ENCODE results near the gene TMED8.
A peak's percentile ranks its signal among the peaks of the same experiment; 100 is the strongest.

Gene TMED8

DNA sequence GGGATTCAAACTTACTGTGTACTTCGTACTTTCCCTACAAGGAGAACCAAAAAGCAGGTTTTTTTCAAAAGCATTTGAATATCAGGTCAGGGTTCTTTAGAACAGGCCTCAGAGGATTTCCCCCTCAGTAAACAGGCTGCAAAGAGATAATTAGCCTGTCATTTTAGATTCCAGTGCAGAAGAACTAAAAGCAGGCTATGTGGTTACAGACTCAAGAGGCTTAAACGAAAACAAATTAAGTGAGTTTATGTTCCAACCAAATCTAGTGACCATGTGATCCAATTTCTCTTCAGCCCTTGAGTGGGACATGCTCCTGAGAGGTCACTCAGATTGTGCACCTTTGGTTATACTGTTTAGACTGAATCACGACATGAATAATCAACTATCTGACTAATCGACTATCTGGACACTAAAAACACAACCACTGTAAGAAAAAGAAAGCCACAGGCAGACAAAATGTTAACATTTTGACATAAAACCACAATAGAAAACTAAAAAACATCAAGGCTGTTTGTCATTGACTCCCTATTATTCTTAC lies 4.5 kb downstream of the TMED8 start:
- Histone ChIP-seq H2AFZ (ENCODE audit: low read depth, low read length) (no peak overlapping the region), H3K27me3 (ENCODE audit: insufficient read depth, low read length, poor library complexity) (no peaks in the 10 kb centered on the region), H3K27ac (ENCODE audit: low read length) (no peak overlapping the region), H3K9ac (ENCODE audit: low read depth, low read length) (no peak overlapping the region), H3K9me3 (ENCODE audit: insufficient read depth, low read length, severe bottlenecking) (no peaks in the 10 kb centered on the region), H3K79me2 (ENCODE audit: insufficient read depth, low read length) (peaks cover 58% of the 10 kb centered on the region), H3K4me3 (ENCODE audit: low read depth in 1 of 2, low read length in 2 of 2) (no peak overlapping the region), H4K20me1 (ENCODE audit: insufficient read depth, low read length) (no peaks in the 10 kb centered on the region), H3K4me2 (ENCODE audit: insufficient read depth, low read length) (no peak overlapping the region), H3K4me1 (ENCODE audit: insufficient read depth, low read length) (peaks cover 39% of the 10 kb centered on the region), H3K36me3 (ENCODE audit: insufficient read depth, low read length) (0 out of 2 replicates have a peak, but pooled peaks cover 5% of the 10 kb centered on the region)
- DNase-seq (no peak), ATAC-seq (ENCODE audit: insufficient read depth, low read depth) (no peak)
- TF ChIP-seq, protein P1, sequence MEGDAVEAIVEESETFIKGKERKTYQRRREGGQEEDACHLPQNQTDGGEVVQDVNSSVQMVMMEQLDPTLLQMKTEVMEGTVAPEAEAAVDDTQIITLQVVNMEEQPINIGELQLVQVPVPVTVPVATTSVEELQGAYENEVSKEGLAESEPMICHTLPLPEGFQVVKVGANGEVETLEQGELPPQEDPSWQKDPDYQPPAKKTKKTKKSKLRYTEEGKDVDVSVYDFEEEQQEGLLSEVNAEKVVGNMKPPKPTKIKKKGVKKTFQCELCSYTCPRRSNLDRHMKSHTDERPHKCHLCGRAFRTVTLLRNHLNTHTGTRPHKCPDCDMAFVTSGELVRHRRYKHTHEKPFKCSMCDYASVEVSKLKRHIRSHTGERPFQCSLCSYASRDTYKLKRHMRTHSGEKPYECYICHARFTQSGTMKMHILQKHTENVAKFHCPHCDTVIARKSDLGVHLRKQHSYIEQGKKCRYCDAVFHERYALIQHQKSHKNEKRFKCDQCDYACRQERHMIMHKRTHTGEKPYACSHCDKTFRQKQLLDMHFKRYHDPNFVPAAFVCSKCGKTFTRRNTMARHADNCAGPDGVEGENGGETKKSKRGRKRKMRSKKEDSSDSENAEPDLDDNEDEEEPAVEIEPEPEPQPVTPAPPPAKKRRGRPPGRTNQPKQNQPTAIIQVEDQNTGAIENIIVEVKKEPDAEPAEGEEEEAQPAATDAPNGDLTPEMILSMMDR (IDR thresholded peaks at IDR 0.05; ENCODE audit: borderline replicate concordance, extremely low read depth, low read length, poor library complexity, severe bottlenecking): no peak

DNA sequence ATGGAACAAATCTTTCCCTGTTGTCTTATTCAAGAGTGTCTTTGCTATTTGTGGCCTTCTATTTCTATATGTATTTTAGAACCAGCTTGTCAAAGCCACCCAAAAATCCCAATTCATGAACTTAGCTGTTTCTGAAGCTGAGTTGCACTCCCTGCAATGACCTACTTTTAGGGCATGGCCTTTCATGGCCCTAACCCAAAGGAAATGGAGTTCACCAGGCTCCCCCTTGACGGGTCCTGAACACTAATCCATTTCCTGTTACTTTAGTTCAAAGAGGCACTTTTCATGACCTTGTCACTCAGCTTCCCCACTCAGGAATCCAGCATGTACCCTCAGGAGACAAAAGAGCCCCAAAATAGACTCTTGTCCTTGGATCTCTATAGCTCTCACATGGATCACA lies 7.6 kb downstream of the TMED8 start:
- Histone ChIP-seq H2AFZ (ENCODE audit: low read depth, low read length) (no peak overlapping the region), H3K4me3 (ENCODE audit: low read depth in 1 of 2, low read length in 2 of 2) (no peak overlapping the region), H3K4me2 (ENCODE audit: insufficient read depth, low read length) (no peak overlapping the region), H3K79me2 (ENCODE audit: insufficient read depth, low read length) (peaks cover 52% of the 10 kb centered on the region), H3K9ac (ENCODE audit: low read depth, low read length) (no peak overlapping the region), H3K4me1 (ENCODE audit: insufficient read depth, low read length) (peaks cover 18% of the 10 kb centered on the region), H3K27ac (ENCODE audit: low read length) (peak overlapping the region; percentile 6; the same call in 1 of the 2 replicates), H3K9me3 (ENCODE audit: insufficient read depth, low read length, severe bottlenecking) (no peaks in the 10 kb centered on the region), H3K36me3 (ENCODE audit: insufficient read depth, low read length) (0 out of 2 replicates have a peak, but pooled peaks cover 5% of the 10 kb centered on the region), H3K27me3 (ENCODE audit: insufficient read depth, low read length, poor library complexity) (no peaks in the 10 kb centered on the region), H4K20me1 (ENCODE audit: insufficient read depth, low read length) (no peaks in the 10 kb centered on the region)
- no peak for TF ChIP-seq EZH2 (IDR thresholded peaks at IDR 0.05; ENCODE audit: borderline replicate concordance, low read depth, low read length, severe bottlenecking)
- TF ChIP-seq, protein P1 (IDR thresholded peaks at IDR 0.05; ENCODE audit: borderline replicate concordance, extremely low read depth, low read length, poor library complexity, severe bottlenecking): no peak
- DNase-seq (peak; percentile 63), ATAC-seq (ENCODE audit: insufficient read depth, low read depth) (peak; percentile 99)

DNA sequence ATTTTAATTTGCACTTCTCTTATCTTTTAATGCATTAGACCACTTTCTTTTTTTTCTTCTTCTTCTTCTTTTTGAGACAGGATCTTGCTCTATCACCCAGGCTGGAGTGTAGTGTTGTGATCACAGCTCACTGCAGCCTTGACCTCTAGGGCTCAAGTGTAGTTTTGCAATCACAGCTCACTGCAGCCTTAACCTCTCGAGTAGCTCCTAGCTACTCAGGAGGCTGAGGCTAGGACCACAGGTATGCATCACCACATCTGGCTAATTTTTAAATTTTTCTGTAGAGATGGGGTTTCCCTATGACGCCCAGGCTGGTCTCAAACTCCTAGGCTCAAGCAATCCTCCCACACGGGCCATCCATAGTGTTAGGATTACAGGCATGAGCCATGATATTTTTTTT lies 12.7 kb downstream of the TMED8 start:
- Histone ChIP-seq H2AFZ (ENCODE audit: low read depth, low read length) (no peak overlapping the region), H3K9ac (ENCODE audit: low read depth, low read length) (no peak overlapping the region), H4K20me1 (ENCODE audit: insufficient read depth, low read length) (peaks cover 5% of the 10 kb centered on the region; the same call in 1 of the 2 replicates), H3K9me3 (ENCODE audit: insufficient read depth, low read length, severe bottlenecking) (no peaks in the 10 kb centered on the region), H3K4me3 (ENCODE audit: low read depth in 1 of 2, low read length in 2 of 2) (no peak overlapping the region), H3K27me3 (ENCODE audit: insufficient read depth, low read length, poor library complexity) (no peaks in the 10 kb centered on the region), H3K4me2 (ENCODE audit: insufficient read depth, low read length) (no peak overlapping the region), H3K79me2 (ENCODE audit: insufficient read depth, low read length) (peaks cover 58% of the 10 kb centered on the region), H3K4me1 (ENCODE audit: insufficient read depth, low read length) (peaks cover 2% of the 10 kb centered on the region), H3K27ac (ENCODE audit: low read length) (no peak overlapping the region), H3K36me3 (ENCODE audit: insufficient read depth, low read length) (no peaks in the 10 kb centered on the region)
- TF ChIP-seq, protein P1 (IDR thresholded peaks at IDR 0.05; ENCODE audit: borderline replicate concordance, extremely low read depth, low read length, poor library complexity, severe bottlenecking): no peak
- TF ChIP-seq EZH2 (IDR thresholded peaks at IDR 0.05; ENCODE audit: borderline replicate concordance, low read depth, low read length, severe bottlenecking): no peak
- DNase-seq (no peak), ATAC-seq (ENCODE audit: insufficient read depth, low read depth) (no peak)

All from DND-41 (cell line).